ENCODE measurements around the gene PDXK. TPM values are rescaled to one million over a fixed set of nuclear protein-coding genes. Genes with fewer than 3 reads are reported as not detected.
"Not testable (repeated sequence)": the region's sequence is repeated elsewhere in the genome, so short reads cannot be mapped to it uniquely, and the experiment has no call there.

PDXK gene
- polyA plus RNA-seq, 1 donor from 2014 or later, result 35.5 TPM

GRCh38 chr21:43691086-43691795 is 27.7 kb upstream of the PDXK start:
- Mint-ChIP-seq H3K4me3 (no peak overlapping the region), H3K9me3 (no peaks in the 10 kb centered on the region), H3K36me3 (peaks cover 12% of the 10 kb centered on the region), H3K27me3 (no peaks in the 10 kb centered on the region), H3K27ac (no peak overlapping the region), H3K4me1 (peaks cover 1 to 5% (median 3%) of the 10 kb centered on the region in 3 donors)

- H3K9me3 Mint-ChIP-seq, result no peaks in the 10 kb centered on the region
- H3K4me3 Mint-ChIP-seq, result no peak overlapping the region
- H3K27me3 Mint-ChIP-seq, result no peaks in the 10 kb centered on the region
- H3K4me1 Mint-ChIP-seq, result peaks cover 1 to 5% (median 3%) of the 10 kb centered on the region in 3 donors
- H3K27ac Mint-ChIP-seq, result no peak overlapping the region
- peaks cover 12% of the 10 kb centered on the region for H3K36me3 Mint-ChIP-seq
Measured at GRCh38 chr21:43691801-43692200, 27.1 kb upstream of the PDXK start.

- Mint-ChIP-seq H3K4me1 (no peaks in the 10 kb centered on the region), H3K4me3 (no peak overlapping the region), H3K36me3 (peaks cover 8% of the 10 kb centered on the region), H3K27me3 (no peaks in the 10 kb centered on the region), H3K27ac (no peak overlapping the region), H3K9me3 (no peaks in the 10 kb centered on the region)
Measured at GRCh38 chr21:43692949-43693348, 26.0 kb upstream of the PDXK start.

- H3K4me3 Mint-ChIP-seq, result no peak overlapping the region
- peaks cover 6% of the 10 kb centered on the region for H3K36me3 Mint-ChIP-seq
- H3K4me1 Mint-ChIP-seq, result no peaks in the 10 kb centered on the region
- no peak overlapping the region for H3K27ac Mint-ChIP-seq
- H3K9me3 Mint-ChIP-seq, result no peaks in the 10 kb centered on the region
- H3K27me3 Mint-ChIP-seq, result no peaks in the 10 kb centered on the region
Measured at GRCh38 chr21:43693981-43694380, 24.9 kb upstream of the PDXK start.

- Mint-ChIP-seq H3K4me1 (no peaks in the 10 kb centered on the region), H3K27ac (no peak overlapping the region), H3K9me3 (no peaks in the 10 kb centered on the region), H3K36me3 (peaks cover 6% of the 10 kb centered on the region), H3K4me3 (no peak overlapping the region), H3K27me3 (no peaks in the 10 kb centered on the region)
Measured at GRCh38 chr21:43694437-43695079, 24.4 kb upstream of the PDXK start.

GRCh38 chr21:43696214-43696613 is 22.7 kb upstream of the PDXK start:
- Mint-ChIP-seq H3K27me3 (no peaks in the 10 kb centered on the region), H3K36me3 (peaks cover 5% of the 10 kb centered on the region), H3K4me3 (no peak overlapping the region), H3K9me3 (no peaks in the 10 kb centered on the region), H3K4me1 (peaks cover 0 to 2% (median 0%) of the 10 kb centered on the region in 3 donors), H3K27ac (no peak overlapping the region)

- Mint-ChIP-seq H3K36me3 (peaks cover 5% of the 10 kb centered on the region), H3K9me3 (no peaks in the 10 kb centered on the region), H3K27ac (no peak overlapping the region), H3K4me3 (no peak overlapping the region), H3K27me3 (peaks cover 6% of the 10 kb centered on the region), H3K4me1 (peaks cover 3 to 4% (median 3%) of the 10 kb centered on the region in 3 donors)
Measured at GRCh38 chr21:43697758-43698643, 20.9 kb upstream of the PDXK start.

- not testable (repeated sequence) for H3K4me1 Mint-ChIP-seq, H3K9me3 Mint-ChIP-seq, H3K4me3 Mint-ChIP-seq, H3K36me3 Mint-ChIP-seq, H3K27me3 Mint-ChIP-seq, H3K27ac Mint-ChIP-seq
Measured at GRCh38 chr21:43699492-43699777, 19.5 kb upstream of the PDXK start.

- no peak overlapping the region for H3K27ac Mint-ChIP-seq
- peak overlapping the region in 1 of 4 donors; percentile 45 for H3K4me3 Mint-ChIP-seq
- H3K9me3 Mint-ChIP-seq, result no peaks in the 10 kb centered on the region
- H3K27me3 Mint-ChIP-seq, result peaks cover 10% of the 10 kb centered on the region
- H3K4me1 Mint-ChIP-seq, result peaks cover 4 to 5% (median 4%) of the 10 kb centered on the region in 3 donors
- H3K36me3 Mint-ChIP-seq, result peaks cover 2% of the 10 kb centered on the region
Measured at GRCh38 chr21:43699933-43700599, 18.9 kb upstream of the PDXK start.

- Mint-ChIP-seq H3K4me1 (peaks cover 4 to 5% (median 4%) of the 10 kb centered on the region in 3 donors), H3K27me3 (peaks cover 10% of the 10 kb centered on the region), H3K27ac (no peak overlapping the region), H3K9me3 (no peaks in the 10 kb centered on the region), H3K36me3 (no peaks in the 10 kb centered on the region), H3K4me3 (peak overlapping the region in 2 of 4 donors; percentile 74 to 87)
Measured at GRCh38 chr21:43701936-43702784, 16.8 kb upstream of the PDXK start.

- Mint-ChIP-seq H3K4me3 (peak overlapping the region in 3 of 4 donors; percentile 62 to 87 (median 74)), H3K27me3 (peaks cover 10% of the 10 kb centered on the region), H3K9me3 (no peaks in the 10 kb centered on the region), H3K4me1 (peaks cover 4 to 5% (median 4%) of the 10 kb centered on the region in 3 donors), H3K27ac (no peak overlapping the region), H3K36me3 (no peaks in the 10 kb centered on the region)
Measured at GRCh38 chr21:43702785-43703034, 16.2 kb upstream of the PDXK start.

- H3K27ac Mint-ChIP-seq, result no peak overlapping the region
- H3K9me3 Mint-ChIP-seq, result no peaks in the 10 kb centered on the region
- H3K36me3 Mint-ChIP-seq, result no peaks in the 10 kb centered on the region
- H3K4me3 Mint-ChIP-seq, result peak overlapping the region in 3 of 4 donors; percentile 62 to 87 (median 63)
- peaks cover 4 to 5% (median 4%) of the 10 kb centered on the region in 3 donors for H3K4me1 Mint-ChIP-seq
- H3K27me3 Mint-ChIP-seq, result peaks cover 10% of the 10 kb centered on the region
Measured at GRCh38 chr21:43703035-43703880, 15.7 kb upstream of the PDXK start.

GRCh38 chr21:43707462-43707861 is 11.5 kb upstream of the PDXK start:
- Mint-ChIP-seq H3K4me3 (no peak overlapping the region), H3K27me3 (peaks cover 22% of the 10 kb centered on the region), H3K36me3 (no peaks in the 10 kb centered on the region), H3K9me3 (peaks cover 0 to 2% (median 0%) of the 10 kb centered on the region in 3 donors), H3K4me1 (peaks cover 2 to 10% (median 4%) of the 10 kb centered on the region in 3 donors), H3K27ac (no peak overlapping the region)

All from IgD-negative memory B cell (primary cell).